ENCODE data around the gene BMPER.
A peak's percentile ranks its signal among the peaks of the same experiment; 100 is the strongest.

The BMPER gene

GRCh38 chr7:34160261-34160752 is 255.0 kb downstream of the BMPER start (continued):
- no peak for TF ChIP-seq ZNF565 (CRISPR knock-in tag; conservative IDR thresholded peaks at IDR 0.05; ENCODE audit: low read depth)
- no peak for TF ChIP-seq ISL1 (CRISPR knock-in tag; IDR thresholded peaks at IDR 0.05)
- no peak for TF ChIP-seq CREB5 (CRISPR knock-in tag; IDR thresholded peaks at IDR 0.05; ENCODE audit: low read depth)
- no peak for TF ChIP-seq TSHZ2 (CRISPR knock-in tag; IDR thresholded peaks at IDR 0.05)
- TF ChIP-seq OSR1 (CRISPR knock-in tag; IDR thresholded peaks at IDR 0.05), result no peak

GRCh38 chr7:34162027-34162565 is 256.8 kb downstream of the BMPER start:
- ATAC-seq, result no peak
- TF ChIP-seq CSDC2 (CRISPR knock-in tag; IDR thresholded peaks at IDR 0.05) (no peak), ISL1 (CRISPR knock-in tag; IDR thresholded peaks at IDR 0.05) (peak; percentile 32; the same call in 1 of the 2 replicates), RARB (CRISPR knock-in tag; IDR thresholded peaks at IDR 0.05) (no peak), PATZ1 (CRISPR knock-in tag; IDR thresholded peaks at IDR 0.05; ENCODE audit: borderline replicate concordance) (no peak), ESRRG (CRISPR knock-in tag; IDR thresholded peaks at IDR 0.05) (no peak)

- TF ChIP-seq RARB (CRISPR knock-in tag; IDR thresholded peaks at IDR 0.05) (no peak), CSDC2 (CRISPR knock-in tag; IDR thresholded peaks at IDR 0.05) (no peak), POU6F1 (CRISPR knock-in tag; IDR thresholded peaks at IDR 0.05; ENCODE audit: borderline replicate concordance, low read depth) (no peak), BACH2 (CRISPR knock-in tag; IDR thresholded peaks at IDR 0.05; ENCODE audit: borderline replicate concordance) (no peak), CSRNP3 (CRISPR knock-in tag; IDR thresholded peaks at IDR 0.05) (no peak), ZNF70 (CRISPR knock-in tag; IDR thresholded peaks at IDR 0.05) (no peak), TOX (CRISPR knock-in tag; IDR thresholded peaks at IDR 0.05; ENCODE audit: borderline replicate concordance) (no peak), TSHZ2 (CRISPR knock-in tag; IDR thresholded peaks at IDR 0.05) (no peak), GLIS3 (CRISPR knock-in tag; IDR thresholded peaks at IDR 0.05) (no peak), ZNF565 (CRISPR knock-in tag; conservative IDR thresholded peaks at IDR 0.05; ENCODE audit: low read depth) (no peak), ZC3H10 (CRISPR knock-in tag; IDR thresholded peaks at IDR 0.05) (no peak), OSR1 (CRISPR knock-in tag; IDR thresholded peaks at IDR 0.05) (no peak), SNAI2 (CRISPR knock-in tag; IDR thresholded peaks at IDR 0.05) (no peak), ARNTL (CRISPR knock-in tag; IDR thresholded peaks at IDR 0.05; ENCODE audit: borderline replicate concordance, low read depth) (no peak), ESRRG (CRISPR knock-in tag; IDR thresholded peaks at IDR 0.05) (no peak), ZFP3 (CRISPR knock-in tag; IDR thresholded peaks at IDR 0.05) (no peak)
- no peak for ATAC-seq
Observed at GRCh38 chr7:34162677-34163076, 257.3 kb downstream of the BMPER start.

Data from SK-N-SH treated with all-trans-retinoic acid at 6 μM for 48 hours (cell line).